Natural killer cell (primary cell): ENCODE results near the gene GSTT2. TPM values are rescaled to one million over a fixed set of nuclear protein-coding genes. Genes with fewer than 3 reads are reported as not detected.
"Not testable (repeated sequence)": the region's sequence is repeated elsewhere in the genome, so short reads cannot be mapped to it uniquely, and the experiment has no call there.

Experiments used
- ATAC-seq, 3 donors: fragments of 150-1000 bp in 2 of 3; fragments of 200-7000 bp in 1 of 3; cut with Tn5 transposase; 1 replicate in 1 of 3; 2 replicates in 2 of 3; pipeline ENCODE4 v1.10.0; 2021; ENCODE audit warnings: mild to moderate bottlenecking in 2 of 3, moderate library complexity in 2 of 3
- DNase-seq, 2 donors: peaks; one replicate each; pipeline versions ENCODE4 v3.0.0 to v3.0.0-alpha.2; 2013 to 2021; ENCODE audit warnings: mixed read lengths in 1 of 2
- H3K27ac ChIP-seq: one replicate; pipeline ENCODE4 v1.5.1; 2013; ENCODE audit warnings: mild to moderate bottlenecking, low read length
- H3K27me3 ChIP-seq: one replicate; pipeline ENCODE4 v1.6.1; 2013; ENCODE audit warnings: low read length; ENCODE audit not compliant: control insufficient read depth, insufficient read depth
- H3K36me3 ChIP-seq: one replicate; pipeline ENCODE4 v1.6.1; 2013; ENCODE audit warnings: low read length; ENCODE audit not compliant: control insufficient read depth, insufficient read depth
- H3K4me1 ChIP-seq: one replicate; pipeline ENCODE4 v1.6.1; 2013; ENCODE audit warnings: low read length; ENCODE audit not compliant: control insufficient read depth, insufficient read depth
- H3K4me3 ChIP-seq: one replicate; pipeline ENCODE4 v1.5.1; 2013; ENCODE audit warnings: low read length
- H3K9me3 ChIP-seq: one replicate; pipeline ENCODE4 v1.6.1; 2013; ENCODE audit warnings: low read length; ENCODE audit not compliant: control insufficient read depth, insufficient read depth
- H3K27ac Mint-ChIP-seq, 2 donors: one replicate each; pipeline ENCODE4 v1.8.0; 2022; ENCODE audit warnings: mild to moderate bottlenecking in 2 of 2, mixed read lengths in 2 of 2, moderate library complexity in 1 of 2
- H3K27me3 Mint-ChIP-seq, 2 donors: one replicate each; pipeline ENCODE4 v1.8.0; 2022; ENCODE audit warnings: low read depth in 2 of 2, mixed read lengths in 2 of 2
- H3K36me3 Mint-ChIP-seq: one replicate; pipeline ENCODE4 v1.8.0; 2022; ENCODE audit warnings: mixed read lengths
- H3K4me1 Mint-ChIP-seq, 2 donors: one replicate each; pipeline ENCODE4 v1.8.0; 2022; ENCODE audit warnings: mixed read lengths in 2 of 2
- H3K4me3 Mint-ChIP-seq: one replicate; pipeline ENCODE4 v1.8.0; 2022; ENCODE audit warnings: mild to moderate bottlenecking, moderate library complexity, mixed read lengths
- H3K9me3 Mint-ChIP-seq, 2 donors: one replicate each; pipeline ENCODE4 v1.8.0; 2022; ENCODE audit warnings: mixed read lengths in 2 of 2
- WGBS: methylation state at CpG from one replicate; pipeline ENCODE4 v1.1.7; 2013; ENCODE audit warnings: missing lambda C conversion rate; ENCODE audit not compliant: insufficient coverage; 5-methylcytosine and 5-hydroxymethylcytosine counted together
- intact Hi-C: fragments of 100-400 bp; cut with micrococcal nuclease; formaldehyde crosslinking; loops from one replicate; pipeline ENCODE4 v1.14.2; 2022
- total RNA-seq, 4 donors: library from RNA; stranded (reverse); fragments of 120-200 nt in 1 of 4; gene quantifications; one replicate each; pipeline versions ENCODE4 v1.2.3 to v1.2.4, GENCODE V29; 2013 to 2022
- TF ChIP-seq, protein P1 (sequence below): fragments of 200-600 bp; IDR thresholded peaks from one replicate; pipeline ENCODE4 v1.8.0; 2022; ENCODE audit warnings: antibody characterized with exemption

The GSTT2 gene
- total RNA-seq, 3 donors from 2014 or later (not counting 1 experiment from before 2014, with no cell fraction given): not detected

DNA sequence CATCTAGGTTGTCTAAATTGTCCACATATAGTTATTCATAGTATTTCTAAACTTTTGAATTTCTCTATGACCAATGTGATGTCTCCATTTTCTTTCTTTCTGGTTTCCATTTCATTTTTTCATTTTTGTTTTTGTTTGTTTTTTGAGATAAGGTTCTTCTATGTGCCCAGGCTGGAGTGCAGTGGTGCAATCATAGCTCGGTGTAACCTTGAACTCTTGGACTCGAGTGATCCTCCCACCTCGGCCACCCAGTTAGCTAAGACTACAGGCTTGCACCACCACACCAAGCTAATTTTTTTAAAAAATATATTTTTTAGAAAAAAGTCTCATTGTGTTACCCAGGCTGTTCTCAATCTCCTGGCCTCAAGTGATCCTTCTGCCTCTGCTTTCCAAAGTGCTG, 17.2 kb downstream of the GSTT2 start:
- H3K27me3 Mint-ChIP-seq: peaks cover 0 to 15% of the 10 kb centered on the region in 2 donors
- H3K9me3 Mint-ChIP-seq: no peaks in the 10 kb centered on the region
- DNase-seq (peak in 1 of 2 donors; percentile 0), ATAC-seq (no peak)
- Histone ChIP-seq H3K27ac (no peak overlapping the region), H3K4me3 (no peak overlapping the region), H3K9me3 (no peaks in the 10 kb centered on the region), H3K27me3 (no peaks in the 10 kb centered on the region), H3K4me1 (no peaks in the 10 kb centered on the region), H3K36me3 (no peaks in the 10 kb centered on the region)
- TF ChIP-seq, protein P1, sequence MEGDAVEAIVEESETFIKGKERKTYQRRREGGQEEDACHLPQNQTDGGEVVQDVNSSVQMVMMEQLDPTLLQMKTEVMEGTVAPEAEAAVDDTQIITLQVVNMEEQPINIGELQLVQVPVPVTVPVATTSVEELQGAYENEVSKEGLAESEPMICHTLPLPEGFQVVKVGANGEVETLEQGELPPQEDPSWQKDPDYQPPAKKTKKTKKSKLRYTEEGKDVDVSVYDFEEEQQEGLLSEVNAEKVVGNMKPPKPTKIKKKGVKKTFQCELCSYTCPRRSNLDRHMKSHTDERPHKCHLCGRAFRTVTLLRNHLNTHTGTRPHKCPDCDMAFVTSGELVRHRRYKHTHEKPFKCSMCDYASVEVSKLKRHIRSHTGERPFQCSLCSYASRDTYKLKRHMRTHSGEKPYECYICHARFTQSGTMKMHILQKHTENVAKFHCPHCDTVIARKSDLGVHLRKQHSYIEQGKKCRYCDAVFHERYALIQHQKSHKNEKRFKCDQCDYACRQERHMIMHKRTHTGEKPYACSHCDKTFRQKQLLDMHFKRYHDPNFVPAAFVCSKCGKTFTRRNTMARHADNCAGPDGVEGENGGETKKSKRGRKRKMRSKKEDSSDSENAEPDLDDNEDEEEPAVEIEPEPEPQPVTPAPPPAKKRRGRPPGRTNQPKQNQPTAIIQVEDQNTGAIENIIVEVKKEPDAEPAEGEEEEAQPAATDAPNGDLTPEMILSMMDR: no peak
- H3K4me3 Mint-ChIP-seq: no peak overlapping the region
- WGBS: 92% methylated on average over 3 of the region's 3 CpGs
- H3K36me3 Mint-ChIP-seq: no peaks in the 10 kb centered on the region
- intact Hi-C loops: no loop called here
- no peak overlapping the region for H3K27ac Mint-ChIP-seq
- H3K4me1 Mint-ChIP-seq: no peaks in the 10 kb centered on the region

DNA sequence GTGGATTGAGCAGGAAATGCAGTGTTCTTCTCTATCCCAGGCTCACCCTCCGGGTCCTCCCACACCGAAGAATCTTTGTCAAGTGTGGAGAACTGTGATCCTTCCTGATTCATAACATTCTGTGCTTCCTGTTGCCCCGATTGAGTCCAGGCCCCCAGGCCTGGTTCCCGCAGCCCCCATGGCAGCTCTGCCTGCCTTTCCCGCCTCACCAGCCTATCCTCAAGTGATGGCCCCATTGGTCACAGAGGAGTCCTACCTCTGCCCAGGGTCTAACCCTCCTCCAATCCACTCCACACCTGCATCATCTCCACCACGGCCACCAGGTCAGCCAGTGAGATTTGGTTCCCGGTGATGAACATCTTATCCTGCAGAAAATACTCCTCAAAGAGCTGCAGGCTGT, 19.8 kb downstream of the GSTT2 start:
- 81% methylated on average over 7 of the region's 7 CpGs for WGBS

GRCh38 chr22:24001314-24001713, 21.4 kb downstream of the GSTT2 start:
- no peak for DNase-seq
- H3K36me3 Mint-ChIP-seq: no peaks in the 10 kb centered on the region
- no peak overlapping the region for H3K27ac Mint-ChIP-seq
- no peak overlapping the region for H3K27ac ChIP-seq
- WGBS: 89% methylated on average over 9 of the region's 9 CpGs
- no peak for ATAC-seq
- intact Hi-C loops: no loop called here
- H3K4me3 ChIP-seq: no peak overlapping the region
- H3K4me3 Mint-ChIP-seq: no peak overlapping the region
- no peaks in the 10 kb centered on the region for H3K4me1 ChIP-seq
- no peaks in the 10 kb centered on the region for H3K4me1 Mint-ChIP-seq
- TF ChIP-seq, protein P1: no peak
- peaks cover 0 to 15% of the 10 kb centered on the region in 2 donors for H3K27me3 Mint-ChIP-seq
- H3K36me3 ChIP-seq: no peaks in the 10 kb centered on the region
- H3K9me3 ChIP-seq: no peaks in the 10 kb centered on the region
- H3K27me3 ChIP-seq: peaks cover 3% of the 10 kb centered on the region
- no peaks in the 10 kb centered on the region for H3K9me3 Mint-ChIP-seq

More for the DNA sequence above, 19.8 kb downstream of the GSTT2 start:
- H3K4me3 Mint-ChIP-seq, intact Hi-C loops, ATAC-seq, H3K9me3 Mint-ChIP-seq, H3K4me1 Mint-ChIP-seq, H3K36me3 ChIP-seq, H3K27ac ChIP-seq, H3K4me3 ChIP-seq, DNase-seq, H3K36me3 Mint-ChIP-seq, H3K4me1 ChIP-seq, H3K27ac Mint-ChIP-seq, H3K27me3 ChIP-seq, H3K9me3 ChIP-seq: not testable (repeated sequence)
- H3K27me3 Mint-ChIP-seq: peaks cover 0 to 17% of the 10 kb centered on the region in 2 donors

DNA sequence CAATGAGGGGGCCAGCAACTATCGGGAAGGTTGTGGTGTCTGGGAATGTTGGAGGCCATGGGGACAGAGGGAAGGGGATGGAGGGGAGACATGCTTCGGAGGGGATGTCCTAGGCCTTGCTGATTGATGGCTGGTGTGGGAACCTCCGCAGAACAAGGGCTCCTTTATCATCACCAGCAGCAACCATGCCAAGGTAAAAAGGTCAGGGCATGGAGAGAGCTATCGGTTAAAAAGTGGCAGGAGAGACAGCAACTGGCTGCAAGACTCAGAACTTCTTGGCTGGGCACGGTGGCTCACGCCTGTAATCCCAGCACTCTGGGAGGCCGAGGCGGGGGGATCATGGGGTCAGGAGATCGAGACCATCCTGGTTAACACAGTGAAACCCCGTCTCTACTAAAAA, 22.3 kb downstream of the GSTT2 start:
- DNase-seq: no peak
- H3K27me3 ChIP-seq: peaks cover 3% of the 10 kb centered on the region
- H3K4me3 ChIP-seq: no peak overlapping the region
- H3K27me3 Mint-ChIP-seq: peaks cover 0 to 10% of the 10 kb centered on the region in 2 donors
- H3K4me3 Mint-ChIP-seq: no peak overlapping the region
- WGBS: 94% methylated on average over 8 of the region's 10 CpGs
- H3K4me1 Mint-ChIP-seq: no peaks in the 10 kb centered on the region
- no peaks in the 10 kb centered on the region for H3K9me3 Mint-ChIP-seq
- H3K9me3 ChIP-seq: no peaks in the 10 kb centered on the region
- H3K27ac Mint-ChIP-seq: no peak overlapping the region
- TF ChIP-seq, protein P1: no peak
- H3K36me3 ChIP-seq: no peaks in the 10 kb centered on the region
- H3K27ac ChIP-seq: no peak overlapping the region
- no peaks in the 10 kb centered on the region for H3K36me3 Mint-ChIP-seq
- ATAC-seq: no peak
- intact Hi-C loops: no loop called here
- no peaks in the 10 kb centered on the region for H3K4me1 ChIP-seq
